HepG2 (cell line): ENCODE data around the gene MTSS2. TPM values are rescaled to one million over a fixed set of nuclear protein-coding genes. Genes with fewer than 3 reads are reported as not detected.

ENCODE experiments used
- AGO1 ChIP-seq: fragments of 200-400 bp; formaldehyde crosslinking; IDR thresholded peaks from 2 replicates; pipeline ENCODE4 v1.6.1; 2017; ENCODE audit warnings: mild to moderate bottlenecking, low read depth, low read length, moderate library complexity; ENCODE audit not compliant: poor library complexity, severe bottlenecking
- RXRB ChIP-seq: IDR thresholded peaks from 2 replicates; pipeline ENCODE4 v1.6.1; 2016; ENCODE audit warnings: borderline replicate concordance, missing genetic modification reagents, missing compliant biosample characterization
- SMARCC2 ChIP-seq: fragments of 450-650 bp; IDR thresholded peaks from 2 replicates; pipeline ENCODE4 v1.6.1; 2017; ENCODE audit warnings: antibody characterized with exemption, mild to moderate bottlenecking
- SOX13 ChIP-seq, 3 experiments: fragments of 450-650 bp in 1 of 3; sonication (generic) in 1 of 3; formaldehyde crosslinking in 1 of 3; IDR thresholded peaks in 2 of 3; conservative IDR thresholded peaks in 1 of 3; 2 replicates each; pipeline versions ENCODE4 v1.5.0 to v1.6.1; 2016 to 2020; ENCODE audit warnings: antibody characterized with exemption in 1 of 3, mild to moderate bottlenecking in 1 of 3, missing compliant biosample characterization in 1 of 3, missing genetic modification reagents in 1 of 3, moderate library complexity in 1 of 3
- ZC3H13 ChIP-seq: sonication (generic); formaldehyde crosslinking; IDR thresholded peaks from 2 replicates; pipeline ENCODE4 v1.8.1; 2023; ENCODE audit warnings: mild to moderate bottlenecking, missing genetic modification reagents, moderate library complexity
- ZFP36L1 ChIP-seq: sonication (generic); formaldehyde crosslinking; IDR thresholded peaks from 2 replicates; pipeline ENCODE4 v1.8.0; 2022; ENCODE audit warnings: mild to moderate bottlenecking, missing genetic modification reagents, moderate library complexity
- ZFP36L2 ChIP-seq: sonication (generic); formaldehyde crosslinking; IDR thresholded peaks from 2 replicates; pipeline ENCODE4 v1.4.0; 2020; ENCODE audit warnings: missing genetic modification reagents
- ZMAT3 ChIP-seq: sonication (generic); formaldehyde crosslinking; conservative IDR thresholded peaks from 2 replicates; pipeline ENCODE4 v1.7.0; 2021; ENCODE audit warnings: missing genetic modification reagents
- ZNF143 ChIP-seq: sonication (generic); formaldehyde crosslinking; IDR thresholded peaks from 2 replicates; pipeline ENCODE4 v1.4.0; 2020; ENCODE audit warnings: missing genetic modification reagents
- ZNF224 ChIP-seq: sonication (generic); formaldehyde crosslinking; IDR thresholded peaks from 2 replicates; pipeline ENCODE4 v1.5.0; 2020; ENCODE audit warnings: mild to moderate bottlenecking, missing genetic modification reagents
- ZNF724P ChIP-seq: sonication (generic); formaldehyde crosslinking; IDR thresholded peaks from 2 replicates; pipeline ENCODE4 v1.8.0; 2022; ENCODE audit warnings: missing genetic modification reagents, borderline replicate concordance
- ZNF777 ChIP-seq: sonication (generic); formaldehyde crosslinking; IDR thresholded peaks from 2 replicates; pipeline ENCODE4 v1.4.0; 2020; ENCODE audit warnings: missing genetic modification reagents
- polyA plus RNA-seq, 8 experiments: library from polyadenylated mRNA; depleted of rRNA in 3 of 8; stranded (reverse) in 7 of 8; unstranded in 1 of 8; fragments of >200 nt; fragmentation: Illumina TruSeq in 4 of 8; extraction: Trizol in 4 of 8; gene quantifications; 2 replicates each; pipeline versions ENCODE4 v1.2.1 to v1.2.3, GENCODE V29; 2011 to 2016; ENCODE audit warnings: low read depth in 4 of 8, missing spikeins in 1 of 8, mixed read lengths in 1 of 8; ENCODE audit not compliant: insufficient read depth in 1 of 8
- total RNA-seq, 5 experiments: library from RNA; depleted of rRNA; stranded (reverse); fragments of >200 nt; fragmentation: Illumina TruSeq; extraction: Trizol; gene quantifications; 2 replicates each; pipeline ENCODE4 v1.2.3, GENCODE V29; 2016; ENCODE audit warnings: low read depth in 1 of 5
- TF ChIP-seq, protein P1 (sequence below): sonication (generic); formaldehyde crosslinking; IDR thresholded peaks from 2 replicates; pipeline ENCODE4 v1.4.0; 2020; ENCODE audit warnings: missing genetic modification reagents
- TF ChIP-seq, protein P2 (sequence below): IDR thresholded peaks from 2 replicates; pipeline ENCODE4 v1.6.1; 2018; ENCODE audit warnings: missing genetic modification reagents, mild to moderate bottlenecking, missing compliant biosample characterization
- TF ChIP-seq, protein P3 (sequence below): sonication (generic); formaldehyde crosslinking; conservative IDR thresholded peaks from 2 replicates; pipeline ENCODE4 v1.4.0; 2020; ENCODE audit warnings: missing genetic modification reagents
- TF ChIP-seq, protein P4 (sequence below): sonication (generic); formaldehyde crosslinking; IDR thresholded peaks from 2 replicates; pipeline ENCODE4 v1.4.0; 2020; ENCODE audit warnings: missing genetic modification reagents, mild to moderate bottlenecking, borderline replicate concordance
- TF ChIP-seq, protein P5 (sequence below): IDR thresholded peaks from 2 replicates; pipeline ENCODE4 v1.6.1; 2016; ENCODE audit warnings: missing genetic modification reagents, missing compliant biosample characterization
- TF ChIP-seq, protein P6 (sequence below): sonication (generic); formaldehyde crosslinking; IDR thresholded peaks from 2 replicates; pipeline ENCODE4 v1.8.1; 2023; ENCODE audit warnings: mild to moderate bottlenecking, missing genetic modification reagents

MTSS2 gene
- total and polyA plus RNA-seq, 2 of the 13 experiments (the other 11 are each of a cell fraction or from before 2014, with no cell fraction given), result 132 to 242 TPM

DNA sequence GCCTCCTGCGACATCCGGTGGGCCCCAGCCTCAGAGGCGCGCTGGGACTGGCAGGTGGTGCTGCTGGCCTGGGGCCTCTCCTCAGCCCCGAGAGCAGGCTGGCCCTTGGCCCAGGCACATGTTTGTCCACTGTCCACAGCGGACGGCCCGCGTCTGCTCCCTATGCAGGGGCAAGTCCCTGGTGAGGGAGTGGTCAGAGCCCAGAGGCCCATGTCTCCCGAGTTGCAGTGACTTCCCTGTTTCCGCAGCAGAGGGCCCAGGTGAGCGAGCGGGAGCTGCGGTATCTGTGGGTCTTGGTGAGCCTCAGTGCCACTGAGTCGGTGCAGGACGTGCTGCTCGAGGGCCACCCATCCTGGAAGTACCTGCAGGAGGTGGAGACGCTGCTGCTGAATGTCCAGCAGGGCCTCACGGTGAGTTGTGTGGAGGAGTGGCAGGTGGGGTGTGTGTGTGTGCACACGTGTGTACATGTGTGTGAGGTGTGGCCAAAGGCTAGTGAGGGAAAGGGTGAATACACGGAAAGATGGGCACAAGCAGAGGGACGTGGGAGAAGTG, 29.1 kb downstream of the MTSS2 start (continued):
- TF ChIP-seq, protein P1, sequence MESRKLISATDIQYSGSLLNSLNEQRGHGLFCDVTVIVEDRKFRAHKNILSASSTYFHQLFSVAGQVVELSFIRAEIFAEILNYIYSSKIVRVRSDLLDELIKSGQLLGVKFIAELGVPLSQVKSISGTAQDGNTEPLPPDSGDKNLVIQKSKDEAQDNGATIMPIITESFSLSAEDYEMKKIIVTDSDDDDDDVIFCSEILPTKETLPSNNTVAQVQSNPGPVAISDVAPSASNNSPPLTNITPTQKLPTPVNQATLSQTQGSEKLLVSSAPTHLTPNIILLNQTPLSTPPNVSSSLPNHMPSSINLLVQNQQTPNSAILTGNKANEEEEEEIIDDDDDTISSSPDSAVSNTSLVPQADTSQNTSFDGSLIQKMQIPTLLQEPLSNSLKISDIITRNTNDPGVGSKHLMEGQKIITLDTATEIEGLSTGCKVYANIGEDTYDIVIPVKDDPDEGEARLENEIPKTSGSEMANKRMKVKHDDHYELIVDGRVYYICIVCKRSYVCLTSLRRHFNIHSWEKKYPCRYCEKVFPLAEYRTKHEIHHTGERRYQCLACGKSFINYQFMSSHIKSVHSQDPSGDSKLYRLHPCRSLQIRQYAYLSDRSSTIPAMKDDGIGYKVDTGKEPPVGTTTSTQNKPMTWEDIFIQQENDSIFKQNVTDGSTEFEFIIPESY (CRISPR knock-in tag), result peak; percentile 8; the same call in 1 of the 2 replicates
- peak; percentile 97 for TF ChIP-seq ZNF724P (CRISPR knock-in tag)
- TF ChIP-seq ZMAT3 (CRISPR knock-in tag), result peak; percentile 86
- TF ChIP-seq ZFP36L2, result no peak
- peak; percentile 79 for TF ChIP-seq ZNF777 (CRISPR knock-in tag)
- TF ChIP-seq ZNF224, result 0 out of 2 replicates have a peak, but pooled peaks have one; percentile 25
- TF ChIP-seq, protein P2, sequence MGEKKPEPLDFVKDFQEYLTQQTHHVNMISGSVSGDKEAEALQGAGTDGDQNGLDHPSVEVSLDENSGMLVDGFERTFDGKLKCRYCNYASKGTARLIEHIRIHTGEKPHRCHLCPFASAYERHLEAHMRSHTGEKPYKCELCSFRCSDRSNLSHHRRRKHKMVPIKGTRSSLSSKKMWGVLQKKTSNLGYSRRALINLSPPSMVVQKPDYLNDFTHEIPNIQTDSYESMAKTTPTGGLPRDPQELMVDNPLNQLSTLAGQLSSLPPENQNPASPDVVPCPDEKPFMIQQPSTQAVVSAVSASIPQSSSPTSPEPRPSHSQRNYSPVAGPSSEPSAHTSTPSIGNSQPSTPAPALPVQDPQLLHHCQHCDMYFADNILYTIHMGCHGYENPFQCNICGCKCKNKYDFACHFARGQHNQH (CRISPR knock-in tag), result peak; percentile 70; the same call in 1 of the 2 replicates
- TF ChIP-seq ZNF143 (CRISPR knock-in tag), result peak; percentile 36; the same call in 1 of the 2 replicates
- no peak for TF ChIP-seq SOX13 (IDR thresholded peaks at IDR 0.05)
- peak in 1 of 2 experiments; percentile 58; a peak in 1 of 4 replicates for TF ChIP-seq SOX13 (CRISPR knock-in tag; conservative IDR thresholded peaks at IDR 0.05 in 1 of 2, IDR thresholded peaks at IDR 0.05 in 1 of 2)
- TF ChIP-seq ZFP36L1 (CRISPR knock-in tag), result 0 out of 2 replicates have a peak, but pooled peaks have one; percentile 66
- TF ChIP-seq, protein P3, sequence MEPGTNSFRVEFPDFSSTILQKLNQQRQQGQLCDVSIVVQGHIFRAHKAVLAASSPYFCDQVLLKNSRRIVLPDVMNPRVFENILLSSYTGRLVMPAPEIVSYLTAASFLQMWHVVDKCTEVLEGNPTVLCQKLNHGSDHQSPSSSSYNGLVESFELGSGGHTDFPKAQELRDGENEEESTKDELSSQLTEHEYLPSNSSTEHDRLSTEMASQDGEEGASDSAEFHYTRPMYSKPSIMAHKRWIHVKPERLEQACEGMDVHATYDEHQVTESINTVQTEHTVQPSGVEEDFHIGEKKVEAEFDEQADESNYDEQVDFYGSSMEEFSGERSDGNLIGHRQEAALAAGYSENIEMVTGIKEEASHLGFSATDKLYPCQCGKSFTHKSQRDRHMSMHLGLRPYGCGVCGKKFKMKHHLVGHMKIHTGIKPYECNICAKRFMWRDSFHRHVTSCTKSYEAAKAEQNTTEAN (CRISPR knock-in tag), result peak; percentile 89; the same call in 1 of the 2 replicates
- TF ChIP-seq RXRB (CRISPR knock-in tag), result peak; percentile 26; the same call in 1 of the 2 replicates
- peak; percentile 84; the same call in 1 of the 2 replicates for TF ChIP-seq ZC3H13 (CRISPR knock-in tag)
- TF ChIP-seq, protein P4, sequence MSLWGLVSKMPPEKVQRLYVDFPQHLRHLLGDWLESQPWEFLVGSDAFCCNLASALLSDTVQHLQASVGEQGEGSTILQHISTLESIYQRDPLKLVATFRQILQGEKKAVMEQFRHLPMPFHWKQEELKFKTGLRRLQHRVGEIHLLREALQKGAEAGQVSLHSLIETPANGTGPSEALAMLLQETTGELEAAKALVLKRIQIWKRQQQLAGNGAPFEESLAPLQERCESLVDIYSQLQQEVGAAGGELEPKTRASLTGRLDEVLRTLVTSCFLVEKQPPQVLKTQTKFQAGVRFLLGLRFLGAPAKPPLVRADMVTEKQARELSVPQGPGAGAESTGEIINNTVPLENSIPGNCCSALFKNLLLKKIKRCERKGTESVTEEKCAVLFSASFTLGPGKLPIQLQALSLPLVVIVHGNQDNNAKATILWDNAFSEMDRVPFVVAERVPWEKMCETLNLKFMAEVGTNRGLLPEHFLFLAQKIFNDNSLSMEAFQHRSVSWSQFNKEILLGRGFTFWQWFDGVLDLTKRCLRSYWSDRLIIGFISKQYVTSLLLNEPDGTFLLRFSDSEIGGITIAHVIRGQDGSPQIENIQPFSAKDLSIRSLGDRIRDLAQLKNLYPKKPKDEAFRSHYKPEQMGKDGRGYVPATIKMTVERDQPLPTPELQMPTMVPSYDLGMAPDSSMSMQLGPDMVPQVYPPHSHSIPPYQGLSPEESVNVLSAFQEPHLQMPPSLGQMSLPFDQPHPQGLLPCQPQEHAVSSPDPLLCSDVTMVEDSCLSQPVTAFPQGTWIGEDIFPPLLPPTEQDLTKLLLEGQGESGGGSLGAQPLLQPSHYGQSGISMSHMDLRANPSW, result no peak
- TF ChIP-seq SMARCC2, result no peak
- TF ChIP-seq, protein P5, sequence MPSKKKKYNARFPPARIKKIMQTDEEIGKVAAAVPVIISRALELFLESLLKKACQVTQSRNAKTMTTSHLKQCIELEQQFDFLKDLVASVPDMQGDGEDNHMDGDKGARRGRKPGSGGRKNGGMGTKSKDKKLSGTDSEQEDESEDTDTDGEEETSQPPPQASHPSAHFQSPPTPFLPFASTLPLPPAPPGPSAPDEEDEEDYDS (CRISPR knock-in tag), result peak; percentile 70
- TF ChIP-seq, protein P6, sequence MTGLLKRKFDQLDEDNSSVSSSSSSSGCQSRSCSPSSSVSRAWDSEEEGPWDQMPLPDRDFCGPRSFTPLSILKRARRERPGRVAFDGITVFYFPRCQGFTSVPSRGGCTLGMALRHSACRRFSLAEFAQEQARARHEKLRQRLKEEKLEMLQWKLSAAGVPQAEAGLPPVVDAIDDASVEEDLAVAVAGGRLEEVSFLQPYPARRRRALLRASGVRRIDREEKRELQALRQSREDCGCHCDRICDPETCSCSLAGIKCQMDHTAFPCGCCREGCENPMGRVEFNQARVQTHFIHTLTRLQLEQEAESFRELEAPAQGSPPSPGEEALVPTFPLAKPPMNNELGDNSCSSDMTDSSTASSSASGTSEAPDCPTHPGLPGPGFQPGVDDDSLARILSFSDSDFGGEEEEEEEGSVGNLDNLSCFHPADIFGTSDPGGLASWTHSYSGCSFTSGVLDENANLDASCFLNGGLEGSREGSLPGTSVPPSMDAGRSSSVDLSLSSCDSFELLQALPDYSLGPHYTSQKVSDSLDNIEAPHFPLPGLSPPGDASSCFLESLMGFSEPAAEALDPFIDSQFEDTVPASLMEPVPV (CRISPR knock-in tag), result peak; percentile 68; the same call in 1 of the 2 replicates
- TF ChIP-seq AGO1, result peak; percentile 65
